ENCODE data around the gene PAX6.

GRCh38 chr11:31860391-31860790 lies 49.3 kb upstream of the PAX6 start:
- no peak for TF ChIP-seq GATA2 (IDR thresholded peaks at IDR 0.05; ENCODE audit: low read depth, low read length)
- TF ChIP-seq GATA3 (IDR thresholded peaks at IDR 0.05; ENCODE audit: low read depth, low read length) = no peak
